A172 (cell line): ENCODE data around the gene VPS37D. TPM values are rescaled to one million over a fixed set of nuclear protein-coding genes. Genes with fewer than 3 reads are reported as not detected.
"Not testable (repeated sequence)": the region's sequence is repeated elsewhere in the genome, so short reads cannot be mapped to it uniquely, and the experiment has no call there.

Source experiments
- DNase-seq: peaks from one replicate; pipeline ENCODE4 v3.0.0-alpha.2; 2015; ENCODE audit warnings: low spot score
- total RNA-seq: library from RNA; depleted of rRNA; stranded (reverse); fragments of >200 nt; shearing (Covaris generic); gene quantifications from 2 replicates; pipeline ENCODE4 v1.2.3, GENCODE V29; 2014; rRNA removed

The VPS37D gene, protein sequence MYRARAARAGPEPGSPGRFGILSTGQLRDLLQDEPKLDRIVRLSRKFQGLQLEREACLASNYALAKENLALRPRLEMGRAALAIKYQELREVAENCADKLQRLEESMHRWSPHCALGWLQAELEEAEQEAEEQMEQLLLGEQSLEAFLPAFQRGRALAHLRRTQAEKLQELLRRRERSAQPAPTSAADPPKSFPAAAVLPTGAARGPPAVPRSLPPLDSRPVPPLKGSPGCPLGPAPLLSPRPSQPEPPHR
- total RNA-seq: 6.6 and 8.3 TPM in 2 replicates

DNA sequence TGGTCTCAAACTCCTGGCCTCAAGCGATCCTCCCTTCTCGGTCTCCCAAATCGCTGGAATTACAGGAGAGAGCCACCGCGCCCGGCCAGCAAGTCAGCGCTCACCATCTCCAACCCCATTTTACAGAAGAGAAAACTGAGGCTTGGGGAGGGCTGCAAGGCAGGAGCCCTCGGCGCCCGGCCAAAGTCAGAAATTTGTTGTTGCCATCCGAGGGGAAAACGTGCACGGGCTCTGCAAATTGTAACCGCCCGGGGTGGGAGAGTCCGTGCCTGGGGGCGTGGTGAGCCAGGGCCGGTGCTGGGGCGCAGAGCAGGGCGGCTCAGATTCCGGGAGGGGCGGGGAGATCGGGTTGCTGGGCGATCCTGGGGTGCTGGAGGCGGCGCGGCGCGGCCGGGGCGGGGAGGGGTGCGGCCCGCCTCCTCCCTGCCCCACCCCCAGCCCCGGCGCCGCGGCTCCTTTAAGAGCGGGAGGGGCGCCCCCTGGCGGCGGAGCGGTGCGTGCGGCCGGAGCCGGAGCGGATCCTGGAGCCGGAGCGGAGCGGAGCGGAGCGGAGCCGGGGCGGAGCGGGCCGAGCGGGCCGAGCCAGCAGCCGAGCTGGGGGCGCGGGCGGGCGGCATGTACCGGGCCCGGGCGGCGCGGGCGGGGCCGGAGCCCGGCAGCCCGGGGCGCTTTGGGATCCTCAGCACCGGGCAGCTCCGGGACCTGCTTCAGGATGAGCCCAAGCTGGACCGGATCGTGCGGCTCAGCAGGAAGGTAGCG is at the start of gene VPS37D:
Gene VPS37D (plus strand): TSS at position 488 of the 759 bp plus-strand sequence. CDS start 128 bp downstream, at position 616.
- peak; percentile 85 for DNase-seq

DNA sequence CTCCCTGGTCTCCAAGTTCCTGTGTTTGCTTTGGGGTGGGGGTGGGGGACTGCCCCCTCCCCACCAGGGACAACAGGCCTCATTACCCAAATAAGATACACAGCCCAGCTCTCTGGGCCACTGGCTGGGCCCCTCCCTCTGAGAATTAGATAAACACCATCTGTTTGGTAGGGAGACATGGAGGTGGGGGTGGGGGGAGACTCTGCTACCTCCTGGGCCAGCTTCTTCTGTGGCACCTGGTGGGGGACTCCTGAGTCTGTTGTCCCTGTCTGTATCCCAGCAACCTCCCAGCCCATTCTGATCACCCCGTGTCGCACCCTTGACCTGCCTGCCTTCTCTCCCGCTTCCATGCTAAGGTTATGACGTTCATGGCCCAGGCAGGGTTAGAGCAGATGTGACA is 49.1 kb upstream of the VPS37D start:
- DNase-seq: no peak

DNA sequence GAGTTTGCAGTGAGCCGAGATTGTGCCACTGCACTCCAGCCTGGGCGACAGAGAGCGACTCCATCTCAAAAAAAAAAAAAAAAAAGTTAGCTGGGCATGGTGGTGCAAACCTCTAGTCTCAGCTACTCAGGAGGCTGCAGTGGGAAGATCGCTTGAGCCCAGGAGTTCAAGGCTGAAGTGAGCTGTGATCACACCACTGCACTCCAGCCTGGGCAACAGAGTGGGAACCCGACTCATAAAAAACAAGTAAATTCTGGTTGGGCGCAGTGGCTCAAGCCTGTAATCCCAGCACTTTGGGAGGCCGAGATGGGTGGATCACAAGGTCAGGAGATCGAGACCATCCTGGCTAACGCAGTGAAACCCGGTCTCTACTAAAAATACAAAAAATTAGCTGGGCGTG is 48.2 kb upstream of the VPS37D start:
- not testable (repeated sequence) for DNase-seq

DNA sequence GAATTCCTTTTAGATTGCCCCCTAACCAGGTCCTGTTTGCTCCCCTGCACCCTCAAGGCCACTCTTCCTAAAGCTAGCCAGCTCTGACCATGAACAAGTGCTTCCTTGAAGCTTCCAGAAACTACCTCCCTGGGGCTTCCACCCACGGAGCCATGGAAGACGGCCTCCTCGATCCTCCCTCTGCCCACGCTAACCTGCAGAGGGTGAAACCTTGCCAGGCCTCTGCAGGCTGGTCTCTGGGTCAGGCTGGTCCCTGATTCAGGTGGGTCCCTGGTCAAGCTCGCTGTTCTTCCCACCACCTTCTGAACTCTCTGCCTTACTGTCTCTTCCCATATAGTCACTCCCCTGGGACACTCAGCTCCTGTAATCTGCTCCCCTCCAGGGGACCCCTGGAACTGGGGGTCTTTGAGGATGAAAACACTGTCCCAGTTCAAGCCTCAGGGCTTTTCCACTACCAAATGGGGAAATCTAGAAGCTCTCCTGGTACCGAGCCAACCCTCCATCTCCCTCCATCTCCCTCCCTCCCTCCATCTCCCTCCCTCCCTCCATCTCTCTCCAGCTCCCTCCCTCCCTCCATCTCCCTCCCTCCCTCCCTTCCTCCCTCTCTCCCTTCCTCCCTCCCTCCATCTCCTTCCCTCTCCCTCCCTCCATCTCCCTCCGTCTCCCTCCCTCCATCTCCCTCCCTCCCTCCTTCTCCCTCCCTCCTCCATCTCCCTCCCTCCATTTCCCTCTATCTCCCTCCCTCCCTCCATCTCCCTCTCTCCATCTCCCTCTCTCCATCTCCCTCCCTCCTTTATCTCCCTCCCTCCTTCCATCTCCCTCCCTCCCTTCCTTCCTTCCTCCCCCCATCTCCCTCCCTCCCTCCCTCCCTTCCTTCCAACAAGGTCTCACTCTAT is 46.2 kb upstream of the VPS37D start:
- no peak for DNase-seq

DNA sequence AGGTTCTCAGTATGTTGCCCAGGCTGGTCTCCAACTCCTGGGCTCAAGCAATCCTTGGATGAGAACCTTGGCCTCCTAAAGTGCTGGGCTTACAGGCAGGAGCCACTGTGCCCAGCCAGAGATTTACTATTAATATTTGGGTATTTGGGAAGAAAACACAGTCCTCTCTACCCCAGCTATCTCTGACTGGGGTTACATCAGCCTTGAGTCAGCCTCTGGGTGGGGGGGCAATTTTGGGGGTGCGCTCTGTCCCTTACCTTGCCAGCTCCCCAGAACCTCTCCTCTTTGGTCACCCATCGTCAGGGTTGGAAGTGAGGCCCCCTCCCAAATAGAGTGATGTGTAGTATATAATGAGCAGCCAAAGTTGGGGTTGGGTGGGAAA is 45.1 kb upstream of the VPS37D start:
- no peak for DNase-seq

DNA sequence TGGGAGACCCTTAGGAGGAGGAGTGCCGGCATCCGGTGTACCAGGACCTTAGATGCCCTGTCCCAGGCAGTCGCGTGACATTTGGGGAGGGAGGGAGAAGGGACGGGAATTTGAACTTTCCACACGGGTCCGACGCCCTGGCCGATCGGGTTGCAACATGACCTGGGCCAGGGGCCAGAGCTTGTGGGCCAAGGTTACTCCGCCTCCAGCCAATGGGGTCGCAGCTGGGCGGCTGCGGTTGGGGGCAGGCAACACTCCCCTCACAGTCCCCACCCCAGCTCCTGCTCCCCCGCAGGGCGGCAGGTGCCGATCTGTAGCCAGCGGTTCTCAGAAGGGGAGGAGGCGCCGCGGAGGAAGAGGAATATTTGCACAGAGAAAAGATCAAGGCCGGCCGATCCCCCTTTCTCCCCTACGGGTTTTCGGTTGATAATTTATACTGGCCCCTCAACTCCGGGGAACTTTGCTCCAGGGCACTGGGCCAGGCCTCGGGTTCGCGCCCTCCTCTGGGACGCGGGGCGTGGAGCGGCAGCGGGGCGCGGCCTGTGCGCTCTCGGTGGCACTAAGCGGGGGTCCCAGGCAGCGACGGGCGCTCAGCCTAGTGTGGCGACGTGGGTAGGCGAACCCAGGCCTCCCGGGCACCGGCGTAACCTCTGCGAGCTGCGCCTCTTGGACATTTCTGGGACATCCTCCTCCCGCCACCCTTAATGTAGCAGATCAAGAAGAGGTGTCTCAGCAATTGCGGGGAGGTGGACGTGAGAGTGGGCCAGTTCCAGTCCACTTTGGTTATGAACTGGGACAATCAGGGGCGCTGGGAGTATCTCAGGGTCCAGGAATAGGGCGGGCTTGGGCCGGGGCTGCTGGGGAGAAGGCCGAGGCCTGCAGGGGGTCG is 44.5 kb upstream of the VPS37D start:
- DNase-seq: no peak

DNA sequence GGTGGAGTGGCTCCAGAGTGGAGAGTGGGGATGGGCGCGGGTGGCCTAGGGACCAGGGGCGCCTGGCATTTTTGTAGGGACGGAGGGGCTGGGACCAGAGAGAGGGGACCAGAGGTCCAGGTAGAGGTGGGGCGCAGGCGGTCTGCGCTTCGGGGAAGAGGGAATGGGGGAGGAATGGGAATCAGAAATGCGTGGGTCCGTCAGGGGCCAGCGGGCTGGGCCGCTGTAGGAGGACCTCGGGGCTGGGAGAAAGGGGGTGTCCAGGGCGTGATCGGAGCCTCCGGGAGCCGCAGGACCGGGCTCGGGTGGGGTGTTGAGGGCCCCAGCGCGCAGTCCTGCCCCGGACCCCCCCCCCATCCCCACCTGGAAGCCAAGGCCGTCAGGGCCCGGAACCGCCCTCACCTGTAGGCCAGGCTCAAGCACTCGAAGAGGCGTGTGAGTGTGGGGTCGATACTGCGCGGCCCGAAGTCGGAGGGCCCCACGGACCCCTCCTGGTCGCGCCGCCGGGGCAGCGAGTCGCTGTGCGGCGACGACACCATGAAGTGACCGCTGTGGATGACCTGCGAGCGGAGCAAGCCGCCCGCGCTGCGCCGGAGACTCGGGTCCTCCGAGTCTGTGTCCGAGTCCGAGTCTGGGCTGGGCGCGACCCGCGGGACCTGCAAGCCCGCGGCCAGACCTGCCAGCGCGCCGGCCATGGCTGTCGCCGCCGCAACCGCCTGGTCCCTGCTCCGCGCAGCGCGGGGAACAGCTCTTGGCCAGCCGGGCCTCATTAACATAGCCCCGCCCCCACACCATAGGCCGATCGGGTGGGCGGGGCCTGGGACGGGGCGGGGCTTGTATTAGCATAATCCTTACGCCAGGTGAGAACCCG is 43.6 kb upstream of the VPS37D start, which contains the start of gene MLXIPL:
Gene MLXIPL (minus strand): TSS at position 725 of the 871 bp plus-strand sequence. CDS start 30 bp downstream, at position 695.
- DNase-seq: no peak

DNA sequence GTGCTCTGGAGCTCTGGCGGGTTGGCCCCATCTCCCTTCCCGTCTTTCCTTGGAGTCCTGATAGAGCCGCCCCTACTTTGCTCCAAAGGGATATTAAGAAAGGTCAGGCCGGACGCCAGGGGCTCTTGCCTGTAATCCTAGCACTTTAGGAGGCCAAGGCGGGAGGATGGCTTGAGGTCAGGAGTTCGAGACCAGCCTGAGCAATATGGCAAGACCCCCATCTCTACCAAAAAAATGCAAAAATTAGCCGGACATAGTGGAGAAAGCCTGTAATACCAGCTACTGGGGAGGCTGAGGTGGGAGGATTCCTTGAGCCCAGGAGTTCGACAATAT is 43.0 kb upstream of the VPS37D start:
- no peak for DNase-seq

DNA sequence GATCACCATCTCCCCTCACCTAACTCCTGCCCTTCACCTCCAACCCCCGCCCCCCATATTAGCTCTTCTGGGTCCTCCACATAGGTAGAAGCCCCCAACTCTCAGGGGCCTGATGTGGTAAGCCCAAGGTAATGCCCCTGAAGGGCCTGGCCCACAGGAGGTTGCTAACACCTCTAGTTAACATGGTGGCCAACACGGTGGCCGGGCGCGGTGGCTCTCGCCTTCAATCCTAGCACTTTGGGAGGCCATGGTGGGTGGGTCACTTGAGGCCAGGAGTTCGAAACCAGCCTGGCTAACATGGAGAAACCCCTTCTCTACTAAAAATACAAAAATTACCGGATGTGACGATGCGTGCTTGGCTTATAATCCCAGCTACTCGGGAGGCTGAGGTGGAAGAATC is 42.4 kb upstream of the VPS37D start:
- DNase-seq: no peak

DNA sequence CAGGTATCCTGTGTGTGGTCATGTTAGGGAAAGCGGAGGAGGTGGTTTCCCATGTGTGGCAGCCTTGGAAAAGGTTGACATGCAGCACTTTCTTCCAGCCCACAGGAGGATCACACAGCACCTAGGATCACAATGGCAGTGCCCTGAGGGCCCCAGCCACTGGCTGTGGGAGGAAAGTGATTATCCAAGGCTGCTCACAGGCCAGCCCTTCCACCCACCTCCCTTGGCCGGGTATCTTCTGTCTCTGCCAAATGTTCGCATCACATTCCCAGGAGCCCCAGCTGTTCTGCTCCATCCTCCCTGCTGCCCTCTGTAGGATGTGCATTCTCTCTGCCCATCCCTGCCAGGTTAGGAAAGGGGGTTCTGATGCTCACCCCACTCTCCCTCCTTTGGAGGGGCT is 40.8 kb upstream of the VPS37D start:
- DNase-seq: peak; percentile 34

DNA sequence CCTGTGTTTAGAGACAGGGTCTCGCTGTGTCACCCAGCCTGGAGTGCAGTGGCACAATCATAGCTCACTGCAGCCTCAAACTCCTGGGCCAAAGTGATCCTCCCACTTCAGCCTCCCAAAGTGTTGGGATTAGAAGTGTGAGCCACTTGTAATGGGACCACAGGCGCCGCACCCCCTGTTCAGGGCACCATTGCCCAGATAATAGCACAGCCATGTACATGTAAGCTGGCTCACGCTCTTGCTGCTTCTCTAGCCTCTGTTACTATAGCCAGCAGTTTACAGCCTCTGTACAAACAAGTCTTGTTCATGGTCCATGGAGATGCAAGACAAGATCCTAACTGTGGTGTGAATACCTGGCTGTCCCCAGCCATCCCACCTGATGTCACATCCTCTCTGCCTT is 39.1 kb upstream of the VPS37D start:
- no peak for DNase-seq

DNA sequence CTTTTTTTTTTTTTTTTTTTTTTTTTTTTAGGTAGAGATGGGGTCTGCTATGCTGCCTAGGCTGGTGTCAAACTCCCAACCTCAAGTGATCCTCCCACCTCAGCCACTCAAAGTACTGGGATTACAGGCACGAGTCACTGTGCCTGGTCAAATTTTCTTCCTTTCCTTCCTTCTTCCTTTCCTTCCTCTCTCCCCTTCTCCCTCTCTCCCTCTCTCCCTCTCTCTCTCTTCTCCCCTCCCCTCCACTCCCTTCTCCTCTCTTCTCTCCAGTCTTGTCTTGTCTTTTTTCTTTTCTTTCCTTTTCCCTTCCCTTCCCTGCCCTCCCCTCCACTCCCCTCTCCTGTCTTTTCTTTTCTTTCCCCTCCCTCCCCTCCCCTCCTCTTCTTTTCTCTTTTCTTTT is 36.1 kb upstream of the VPS37D start:
- no peak for DNase-seq

DNA sequence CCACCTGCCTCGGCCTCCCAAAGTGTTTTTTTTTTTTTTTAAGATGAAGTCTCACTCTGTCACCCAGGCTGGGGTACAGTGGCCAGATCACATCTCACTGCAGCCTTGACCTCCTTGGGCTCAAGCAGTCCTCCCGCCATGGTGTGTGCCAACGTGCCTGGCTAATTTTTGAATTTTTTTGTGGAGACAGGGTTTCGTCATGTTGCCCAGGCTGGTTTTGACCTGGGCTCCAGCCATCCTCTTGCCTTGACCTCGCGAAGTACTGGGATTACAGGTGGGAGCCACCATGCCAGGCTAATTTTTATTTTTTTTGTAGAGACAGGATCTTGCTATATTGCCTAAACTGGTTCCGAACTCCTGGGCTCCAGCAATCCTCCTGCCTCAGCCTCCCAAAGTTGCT is 34.3 kb upstream of the VPS37D start:
- no peak for DNase-seq

DNA sequence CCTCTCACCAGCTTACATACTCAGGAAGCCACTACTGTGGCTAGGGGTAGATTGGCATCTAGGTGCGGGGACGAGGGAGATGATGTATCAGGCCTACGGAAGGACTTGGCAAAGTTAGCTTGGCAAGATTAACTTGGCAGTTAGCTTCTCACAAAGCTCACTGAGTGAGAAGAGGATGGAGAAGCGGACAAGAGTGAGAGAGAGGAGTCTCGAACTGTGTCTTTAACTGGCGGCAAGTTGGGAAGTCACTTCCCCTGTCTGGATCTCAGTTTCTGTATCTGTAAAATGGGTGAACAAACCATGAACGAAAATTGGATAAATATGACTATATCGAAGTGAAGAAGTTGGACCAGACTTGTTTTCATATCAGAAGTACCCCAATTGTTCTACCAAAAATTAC is 33.8 kb upstream of the VPS37D start:
- DNase-seq: no peak

DNA sequence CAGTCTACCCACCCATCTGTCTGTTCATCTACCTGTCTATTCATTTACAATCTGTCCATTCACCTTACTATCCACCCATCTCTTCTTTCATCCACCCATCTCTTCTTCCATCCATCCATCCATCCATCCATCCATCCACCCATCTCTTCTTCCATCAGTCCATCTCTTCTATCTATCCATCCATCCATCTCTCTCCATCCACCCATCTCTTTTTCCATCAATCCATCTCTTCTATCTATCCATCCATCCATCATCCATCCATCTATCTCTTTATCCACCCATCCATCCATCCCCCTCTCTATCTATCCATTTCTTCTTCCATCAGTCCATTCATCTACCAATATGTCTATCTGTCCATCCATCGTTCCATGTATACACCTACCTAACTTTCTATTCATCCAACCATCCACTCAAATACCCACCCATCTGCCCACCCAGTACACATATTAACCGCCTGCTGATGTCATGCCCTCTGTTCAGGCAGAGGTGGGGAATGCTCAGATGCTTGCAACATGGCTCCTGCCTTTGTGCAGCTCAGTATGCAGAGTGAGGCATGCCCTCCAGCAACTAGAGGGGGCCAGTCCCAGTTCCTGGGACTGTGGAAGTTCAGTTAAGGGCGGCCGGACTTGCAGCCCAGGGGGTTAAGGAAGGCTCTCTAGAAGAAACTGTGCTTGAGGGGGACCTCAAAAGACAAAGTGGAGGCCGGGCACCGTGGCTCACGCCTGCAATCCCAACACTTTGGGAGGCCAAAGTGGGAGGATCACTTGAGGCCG is 32.0 kb upstream of the VPS37D start:
- no peak for DNase-seq

DNA sequence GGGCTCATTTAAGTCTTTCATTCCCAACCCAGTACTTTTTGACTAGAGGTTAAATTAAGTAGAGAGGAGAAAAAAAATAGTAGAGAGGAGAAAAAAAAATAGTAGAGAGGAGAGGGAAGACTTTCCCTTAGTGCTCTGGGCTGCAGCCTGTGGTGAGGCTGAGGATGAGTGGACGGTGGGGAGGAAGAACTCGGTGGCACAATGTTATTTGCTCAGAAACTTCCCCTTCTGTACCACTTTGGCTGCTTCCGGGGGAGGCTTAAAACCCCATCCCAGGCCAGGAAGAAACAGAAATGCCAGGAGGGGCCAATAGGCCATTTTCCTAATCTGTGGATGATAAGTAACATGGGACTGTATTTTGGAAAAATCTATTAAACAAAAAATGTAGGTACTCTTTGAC is 28.7 kb upstream of the VPS37D start:
- no peak for DNase-seq

DNA sequence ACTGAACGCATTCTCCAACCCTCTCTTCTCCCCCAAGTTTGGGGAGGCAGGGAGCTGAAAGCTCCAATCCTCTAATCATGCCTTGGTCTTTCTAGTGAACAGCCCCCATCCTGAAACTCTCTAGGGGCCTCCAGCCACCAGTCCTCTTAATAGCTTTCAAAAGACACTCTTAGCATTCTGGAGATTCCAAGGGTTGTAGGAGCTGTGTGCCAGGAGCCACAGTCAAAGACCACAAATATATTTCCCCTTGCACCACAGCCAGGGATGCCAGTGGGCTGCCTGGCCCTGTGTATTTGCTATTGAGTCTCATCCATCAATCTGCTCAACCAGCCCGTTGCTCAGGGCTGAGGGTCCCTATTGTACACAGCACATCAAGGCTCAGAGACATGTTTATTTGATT is 24.8 kb upstream of the VPS37D start:
- no peak for DNase-seq

DNA sequence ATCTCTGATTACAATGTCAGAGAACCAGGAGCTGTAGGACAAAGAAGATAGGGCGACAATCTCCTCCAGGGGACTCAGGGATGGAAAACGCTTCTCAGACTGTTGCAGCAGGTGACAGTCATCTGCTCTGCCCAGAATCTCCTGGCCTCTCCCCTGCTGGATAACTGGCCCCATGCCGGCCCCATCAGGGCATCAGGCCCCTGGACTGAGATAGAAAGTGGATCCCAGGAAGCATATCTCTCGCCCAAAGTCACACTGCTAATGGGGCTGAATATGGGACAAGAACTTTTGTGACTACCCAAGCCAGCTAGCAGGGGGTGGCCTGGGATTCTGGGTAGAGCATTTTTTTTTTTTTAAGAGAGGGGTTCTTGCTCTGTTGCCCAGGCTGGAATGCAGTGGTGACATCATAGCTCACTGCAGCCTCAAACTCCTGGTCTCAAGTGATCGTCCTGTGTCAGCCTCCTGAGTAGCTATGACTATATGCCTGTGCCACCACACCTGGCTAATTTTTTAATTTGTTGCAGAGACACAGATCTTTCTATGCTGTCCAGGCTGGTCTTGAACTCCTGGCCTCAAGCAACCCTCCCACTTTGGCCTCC is 22.8 kb upstream of the VPS37D start:
- DNase-seq: no peak

DNA sequence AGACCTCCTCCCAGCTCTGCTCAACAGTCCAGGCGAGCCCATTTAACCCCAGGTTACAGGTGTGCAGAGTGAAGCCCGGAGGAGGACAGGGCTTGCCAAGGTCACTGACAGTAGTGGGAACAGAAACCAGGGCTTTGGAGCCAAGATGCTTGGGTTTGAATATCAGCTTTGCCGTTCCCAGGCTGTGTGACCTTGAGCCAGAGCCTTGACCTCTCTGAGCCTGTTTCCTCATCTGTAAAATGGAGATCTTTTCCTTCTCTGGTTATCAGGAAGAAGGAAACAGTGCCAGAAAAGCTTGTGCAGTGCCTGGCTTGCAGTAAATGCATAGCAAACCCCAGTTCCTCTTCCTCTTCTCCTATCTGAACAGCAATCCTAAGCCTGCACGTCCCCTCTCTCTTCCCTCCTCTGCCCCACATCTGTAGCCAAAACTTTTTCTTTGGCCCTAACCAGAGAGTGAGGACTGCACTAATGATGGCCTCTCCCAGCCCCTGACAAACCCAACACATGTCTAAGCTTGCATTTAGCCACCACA is 21.9 kb upstream of the VPS37D start:
- DNase-seq: no peak
